ENCODE results near the gene HIVEP1. TPM values are rescaled to one million over a fixed set of nuclear protein-coding genes. Genes with fewer than 3 reads are reported as not detected.

Gene HIVEP1
- total RNA-seq, 3 donors from 2014 or later: 24.8 to 41.3 (median 27.2) TPM

- Histone ChIP-seq H3K36me3 (no peaks in the 10 kb centered on the region), H3K9me3 (peaks cover 0 to 11% of the 10 kb centered on the region in 2 donors), H3K4me3 (no peak overlapping the region), H3K27me3 (no peaks in the 10 kb centered on the region), H3K27ac (no peak overlapping the region), H3K4me1 (no peaks in the 10 kb centered on the region)
- TF ChIP-seq POLR2A (IDR thresholded peaks at IDR 0.05) (no peak), CTCF (IDR thresholded peaks at IDR 0.05) (no peak), POLR2AphosphoS5 (IDR thresholded peaks at IDR 0.05) (no peak)
- intact Hi-C loops (cut with DNase I; ENCODE audit: low total_unique reads): no loop called here
- DNase-seq (ENCODE audit: low spot score in 2 of 2): no peak
These were observed 104.2 kb downstream of the HIVEP1 start for GRCh38 chr6:12116264-12116800.

GRCh38 chr6:12116978-12117377 lies 104.9 kb downstream of the HIVEP1 start:
- no peaks in the 10 kb centered on the region for H3K4me1 ChIP-seq
- no peak for TF ChIP-seq POLR2A (IDR thresholded peaks at IDR 0.05)
- no peak for TF ChIP-seq POLR2AphosphoS5 (IDR thresholded peaks at IDR 0.05)
- no peak for TF ChIP-seq CTCF (IDR thresholded peaks at IDR 0.05)
- peaks cover 0 to 11% of the 10 kb centered on the region in 2 donors for H3K9me3 ChIP-seq
- H3K36me3 ChIP-seq: no peaks in the 10 kb centered on the region
- H3K27me3 ChIP-seq: no peaks in the 10 kb centered on the region
- H3K4me3 ChIP-seq: no peak overlapping the region
- no peak overlapping the region for H3K27ac ChIP-seq
- intact Hi-C loops (cut with DNase I; ENCODE audit: low total_unique reads): no loop called here
- DNase-seq (ENCODE audit: low spot score in 2 of 2): no peak

- Histone ChIP-seq H3K27ac (no peak overlapping the region), H3K27me3 (no peaks in the 10 kb centered on the region), H3K36me3 (no peaks in the 10 kb centered on the region), H3K4me3 (no peak overlapping the region), H3K4me1 (no peaks in the 10 kb centered on the region), H3K9me3 (peaks cover 0 to 11% of the 10 kb centered on the region in 2 donors)
- intact Hi-C loops (cut with DNase I; ENCODE audit: low total_unique reads): no loop called here
- TF ChIP-seq POLR2A (IDR thresholded peaks at IDR 0.05) (no peak), CTCF (IDR thresholded peaks at IDR 0.05) (no peak), POLR2AphosphoS5 (IDR thresholded peaks at IDR 0.05) (no peak)
- DNase-seq (ENCODE audit: low spot score in 2 of 2): no peak
These were observed 106.5 kb downstream of the HIVEP1 start for GRCh38 chr6:12118607-12119006.

GRCh38 chr6:12119085-12119588 lies 107.0 kb downstream of the HIVEP1 start:
- no peak for DNase-seq (ENCODE audit: low spot score in 2 of 2)
- Histone ChIP-seq H3K27me3 (no peaks in the 10 kb centered on the region), H3K27ac (no peak overlapping the region), H3K4me3 (no peak overlapping the region), H3K9me3 (peaks cover 0 to 11% of the 10 kb centered on the region in 2 donors), H3K36me3 (no peaks in the 10 kb centered on the region), H3K4me1 (no peaks in the 10 kb centered on the region)
- TF ChIP-seq POLR2A (IDR thresholded peaks at IDR 0.05): no peak
- TF ChIP-seq POLR2AphosphoS5 (IDR thresholded peaks at IDR 0.05): no peak
- no peak for TF ChIP-seq CTCF (IDR thresholded peaks at IDR 0.05)
- intact Hi-C loops (cut with DNase I; ENCODE audit: low total_unique reads): no loop called here

- H3K9me3 ChIP-seq: no peaks in the 10 kb centered on the region
- no peak overlapping the region for H3K4me3 ChIP-seq
- TF ChIP-seq POLR2AphosphoS5 (IDR thresholded peaks at IDR 0.05) (no peak), CTCF (IDR thresholded peaks at IDR 0.05) (no peak), POLR2A (IDR thresholded peaks at IDR 0.05) (no peak)
- no peak for DNase-seq (ENCODE audit: low spot score in 2 of 2)
- no peaks in the 10 kb centered on the region for H3K4me1 ChIP-seq
- no peak overlapping the region for H3K27ac ChIP-seq
- H3K27me3 ChIP-seq: no peaks in the 10 kb centered on the region
- intact Hi-C loops (cut with DNase I; ENCODE audit: low total_unique reads): no loop called here
- H3K36me3 ChIP-seq: peaks cover 4% of the 10 kb centered on the region
These were observed 113.3 kb downstream of the HIVEP1 start for GRCh38 chr6:12125396-12125795.
